Psoas muscle (tissue), 8 donors: ENCODE measurements around the gene SRPK1. TPM values are rescaled to one million over a fixed set of nuclear protein-coding genes. Genes with fewer than 3 reads are reported as not detected.

ENCODE experiments used
- ATAC-seq, 4 donors: fragments of 200-7000 bp; cut with Tn5 transposase; one replicate each; pipeline ENCODE4 v1.9.1; 2020; ENCODE audit warnings: moderate library complexity in 3 of 4, mild to moderate bottlenecking in 2 of 4
- DNase-seq, 2 donors: peaks; one replicate each; pipeline ENCODE4 v3.0.0-alpha.2; 2020
- H3K27ac ChIP-seq: fragments of 200-600 bp; one replicate; pipeline ENCODE4 v1.8.0; 2022
- H3K27me3 ChIP-seq, 3 donors: fragments of 200-600 bp in 1 of 3; one replicate each; pipeline versions ENCODE4 v1.6.1 to v1.8.0; 2013 to 2022; ENCODE audit warnings: low read length in 2 of 3, mild to moderate bottlenecking in 2 of 3, moderate library complexity in 1 of 3; ENCODE audit not compliant: insufficient read depth in 3 of 3
- H3K36me3 ChIP-seq, 2 donors: fragments of 200-600 bp in 1 of 2; one replicate each; pipeline versions ENCODE4 v1.6.1 to v1.8.0; 2013 to 2022; ENCODE audit warnings: low read depth in 1 of 2, mild to moderate bottlenecking in 1 of 2, moderate library complexity in 1 of 2; ENCODE audit not compliant: insufficient read depth in 1 of 2
- H3K4me1 ChIP-seq: fragments of 200-600 bp; one replicate; pipeline ENCODE4 v1.8.0; 2022
- H3K4me3 ChIP-seq: fragments of 200-600 bp; one replicate; pipeline ENCODE4 v1.8.0; 2022; ENCODE audit warnings: mild to moderate bottlenecking
- H3K9me3 ChIP-seq: fragments of 200-600 bp; one replicate; pipeline ENCODE4 v1.8.0; 2022
- CTCF ChIP-seq: fragments of 200-600 bp; IDR thresholded peaks from one replicate; pipeline ENCODE4 v1.8.0; 2022; ENCODE audit warnings: antibody characterized with exemption
- WGBS, 3 donors: extraction: QIAGEN DNeasy Blood & Tissue Kit; methylation state at CpG; one replicate each; pipeline versions ENCODE4 v1.1.6 to v1.1.7; 2013; 5-methylcytosine and 5-hydroxymethylcytosine counted together
- intact Hi-C, 2 donors: fragments of 100-400 bp; cut with DNase I; formaldehyde crosslinking; loops; one replicate each; pipeline versions ENCODE4 v1.11.0 to v1.14.2; 2022
- polyA plus RNA-seq, 3 donors: library from polyadenylated mRNA; stranded (reverse); fragments of 200-250 nt; gene quantifications; one replicate each; pipeline ENCODE4 v1.2.3, GENCODE V29; 2013
- total RNA-seq, 4 donors: library from RNA; stranded (reverse); fragmentation: NEBNext Ultra II Directional in 2 of 4; extraction: Animal tissue kit (Norgen Biotek cat#: 25700) in 2 of 4; gene quantifications; one replicate each; pipeline versions ENCODE4 v1.2.1 to v1.2.4, GENCODE V29; 2021 to 2023
- donor health status: healthy with polysubstance abuse.
- donor health status: DM: no; HTN: no; CAD: no; lungs with moderate emphysema.
- donor health status: Bipolar disorder and iron deficiency.
- donor health status: healthy.
- donor health status: DM: yes; HTN: yes; CAD: no.
- donor health status: DM: no; HTN: no; CAD: no.
- donor health status: DM: no; HTN: no; CAD: no.
- donor health status: DM: yes; HTN: yes; CAD: no.

The SRPK1 gene
- total and polyA plus RNA-seq, 7 donors, result 12.2 to 46.9 (median 25.7) TPM

DNA sequence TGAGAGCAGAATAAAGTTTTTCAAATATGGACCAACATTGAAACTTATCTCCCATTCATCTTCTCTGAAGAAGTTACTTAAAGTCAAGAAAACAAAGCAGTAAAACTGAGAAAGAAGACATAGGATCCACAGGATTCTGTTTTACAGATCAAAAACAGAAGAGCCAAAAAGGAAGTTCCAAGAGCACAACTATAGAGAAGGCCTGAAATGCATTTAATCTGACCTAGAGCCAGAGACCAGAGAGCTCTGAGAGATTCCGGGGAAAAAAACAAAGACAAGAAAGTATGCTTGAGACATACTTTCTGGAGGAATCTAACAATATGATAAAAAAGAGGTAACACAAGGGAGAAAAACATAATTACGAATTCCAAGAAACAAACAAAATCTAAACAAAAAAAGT is 26.1 kb downstream of the SRPK1 start:
- peaks cover 0 to 6% of the 10 kb centered on the region in 2 donors for H3K36me3 ChIP-seq
- intact Hi-C loops, result no loop called here
- H3K4me3 ChIP-seq, result no peak overlapping the region
- no peaks in the 10 kb centered on the region for H3K9me3 ChIP-seq
- ATAC-seq (no peak), DNase-seq (no peak)
- H3K27ac ChIP-seq, result no peak overlapping the region
- no peaks in the 10 kb centered on the region for H3K27me3 ChIP-seq
- no peaks in the 10 kb centered on the region for H3K4me1 ChIP-seq
- no peak for TF ChIP-seq CTCF
- whole genome bisulfite sequencing, 3 donors, result 87 to 88% (median 88%) methylated on average over 2 of the region's 2 CpGs

DNA sequence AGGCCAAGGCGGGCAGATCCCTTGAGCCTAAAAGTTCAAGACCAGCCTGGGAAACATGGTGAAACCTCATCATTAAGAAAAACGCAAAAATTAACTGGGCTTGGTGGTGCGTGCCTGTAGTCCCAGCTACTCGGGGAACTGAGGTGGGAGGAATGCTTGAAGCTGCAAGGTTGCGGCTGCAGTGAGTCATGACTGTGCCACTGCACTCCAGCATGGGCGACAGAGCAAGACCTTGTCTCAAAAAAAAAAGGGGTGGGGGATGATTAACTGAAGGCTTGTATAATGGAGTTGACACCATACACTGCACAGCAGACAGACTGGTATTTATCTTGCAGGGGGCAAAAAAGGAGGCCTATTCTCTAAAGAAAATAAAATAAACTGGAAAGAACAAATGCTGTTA is 27.7 kb downstream of the SRPK1 start:
- Histone ChIP-seq H3K9me3 (no peaks in the 10 kb centered on the region), H3K4me3 (no peak overlapping the region), H3K27ac (no peak overlapping the region), H3K36me3 (peaks cover 0 to 18% of the 10 kb centered on the region in 2 donors), H3K4me1 (no peaks in the 10 kb centered on the region), H3K27me3 (no peaks in the 10 kb centered on the region)
- DNase-seq (no peak), ATAC-seq (no peak)
- no peak for TF ChIP-seq CTCF
- WGBS, 3 donors, result 96 to 97% (median 97%) methylated on average over 6 of the region's 6 CpGs
- intact Hi-C loops, result no loop called here

DNA sequence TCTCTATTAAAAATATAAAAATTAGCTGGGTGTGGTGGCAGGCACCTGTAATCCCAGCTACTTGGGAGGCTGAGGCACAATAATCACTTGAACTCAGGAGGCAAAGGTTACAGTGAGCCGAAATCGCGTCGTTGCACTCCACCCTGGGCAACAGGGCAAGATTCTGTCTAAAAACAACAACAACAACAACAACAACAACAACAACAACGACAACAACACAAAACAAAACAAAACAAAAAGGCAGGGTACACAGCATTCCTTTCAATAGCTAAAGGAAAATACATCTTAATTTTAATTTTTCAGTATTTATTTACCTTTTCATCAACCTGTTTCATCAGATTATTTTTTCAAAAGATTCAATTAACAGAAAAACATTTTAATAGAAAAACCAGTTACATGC is 28.4 kb downstream of the SRPK1 start:
- DNase-seq, result no peak
- no peaks in the 10 kb centered on the region for H3K4me1 ChIP-seq
- H3K9me3 ChIP-seq, result no peaks in the 10 kb centered on the region
- H3K36me3 ChIP-seq, result peaks cover 0 to 26% of the 10 kb centered on the region in 2 donors
- no peaks in the 10 kb centered on the region for H3K27me3 ChIP-seq
- H3K27ac ChIP-seq, result no peak overlapping the region
- 86 to 96% (median 90%) methylated on average over 5 of the region's 5 CpGs for WGBS, 3 donors
- no peak overlapping the region for H3K4me3 ChIP-seq
- no peak for ATAC-seq
- TF ChIP-seq CTCF, result no peak
- intact Hi-C loops, result no loop called here

GRCh38 chr6:35879151-35879550 is 41.7 kb downstream of the SRPK1 start:
- no peak for TF ChIP-seq CTCF
- WGBS, 3 donors, result 97 to 98% (median 98%) methylated on average over 5 of the region's 5 CpGs
- H3K36me3 ChIP-seq, result peaks cover 0 to 50% of the 10 kb centered on the region in 2 donors

DNA sequence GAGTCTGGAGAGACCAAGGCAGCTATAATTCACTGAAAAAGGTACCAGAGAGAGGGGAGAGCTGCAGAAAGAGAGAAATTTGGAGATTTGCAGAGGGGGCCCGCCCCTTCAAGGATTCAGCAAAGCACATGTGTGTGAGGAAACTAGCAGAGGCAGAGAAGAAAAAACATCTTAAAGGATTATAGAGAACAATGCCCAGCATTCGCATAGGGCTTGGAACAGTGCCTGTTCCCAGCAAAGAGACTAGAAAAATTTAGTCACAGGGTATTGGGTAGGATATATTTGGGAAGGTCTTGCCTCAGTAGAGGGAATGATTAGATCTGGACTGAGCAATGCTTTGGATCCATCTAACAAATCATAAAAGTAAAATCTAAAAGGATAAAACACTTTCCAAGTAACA is 44.0 kb downstream of the SRPK1 start:
- no peak for DNase-seq
- TF ChIP-seq CTCF, result no peak
- H3K36me3 ChIP-seq, result peaks cover 0 to 47% of the 10 kb centered on the region in 2 donors

More at GRCh38 chr6:35879151-35879550, 41.7 kb downstream of the SRPK1 start:
- Histone ChIP-seq H3K9me3 (peaks cover 16% of the 10 kb centered on the region), H3K27me3 (no peaks in the 10 kb centered on the region), H3K27ac (no peak overlapping the region), H3K4me3 (no peak overlapping the region), H3K4me1 (no peaks in the 10 kb centered on the region)
- intact Hi-C loops, result no loop called here
- ATAC-seq, result no peak
- no peak for DNase-seq

More for the DNA sequence above, 44.0 kb downstream of the SRPK1 start:
- WGBS, 3 donors, result 70 to 79% (median 76%) methylated on average over 2 of the region's 2 CpGs
- H3K27me3 ChIP-seq, result no peaks in the 10 kb centered on the region
- no peak for ATAC-seq
- no peak overlapping the region for H3K27ac ChIP-seq
- H3K9me3 ChIP-seq, result peaks cover 16% of the 10 kb centered on the region
- intact Hi-C loops, result no loop called here
- no peak overlapping the region for H3K4me3 ChIP-seq
- no peaks in the 10 kb centered on the region for H3K4me1 ChIP-seq
